T47D (cell line): ENCODE measurements around the gene CFAP92.

Source experiments
- DNase-seq, 2 experiments: peaks; one replicate each; pipeline versions ENCODE4 v3.0.0 to v3.0.0-alpha.2; 2011 to 2012; ENCODE audit warnings: low read depth in 1 of 2, low spot score in 1 of 2
- JUND ChIP-seq: IDR thresholded peaks from 2 replicates; pipeline ENCODE4 v1.6.1; 2012; ENCODE audit warnings: low read depth
- in situ Hi-C: cut with HindIII; loops from 2 replicates; pipeline ENCODE4 v1.10.0; 2016; ENCODE audit warnings: low sequenced_read_pairs, low pct_unique_long_range_greater_than_20kb

CFAP92 gene

GRCh38 chr3:129019266-129019665 lies 25.4 kb upstream of the CFAP92 start:
- in situ Hi-C loops, result no loop called here
- no peak for TF ChIP-seq JUND
- DNase-seq, result no peak

GRCh38 chr3:129018751-129019150 lies 24.9 kb upstream of the CFAP92 start:
- DNase-seq, result no peak
- in situ Hi-C loops, result no loop called here
- TF ChIP-seq JUND, result no peak

- TF ChIP-seq JUND, result no peak
- in situ Hi-C loops, result no loop called here
- no peak for DNase-seq
These were observed 24.4 kb upstream of the CFAP92 start for GRCh38 chr3:129018271-129018670.

- DNase-seq, result no peak
- in situ Hi-C loops, result no loop called here
- no peak for TF ChIP-seq JUND
These were observed 23.6 kb upstream of the CFAP92 start for GRCh38 chr3:129017484-129017899.

- no peak for DNase-seq
- in situ Hi-C loops, result no loop called here
- no peak for TF ChIP-seq JUND
These were observed 23.0 kb upstream of the CFAP92 start for GRCh38 chr3:129016720-129017483.

- TF ChIP-seq JUND, result no peak
- in situ Hi-C loops, result no loop called here
- DNase-seq, result peak in 1 of 2 experiments; percentile 71
These were observed 22.5 kb upstream of the CFAP92 start for GRCh38 chr3:129016356-129016719.

- DNase-seq, result no peak
- in situ Hi-C loops, result no loop called here
- no peak for TF ChIP-seq JUND
These were observed 21.7 kb upstream of the CFAP92 start for GRCh38 chr3:129015388-129016105.

GRCh38 chr3:129014793-129015345 lies 21.0 kb upstream of the CFAP92 start:
- in situ Hi-C loops, result no loop called here
- DNase-seq, result no peak
- no peak for TF ChIP-seq JUND

- no peak for TF ChIP-seq JUND
- in situ Hi-C loops, result no loop called here
- no peak for DNase-seq
These were observed 20.3 kb upstream of the CFAP92 start for GRCh38 chr3:129014148-129014547.

- in situ Hi-C loops, result no loop called here
- peak in 1 of 2 experiments; percentile 65 for DNase-seq
These were observed 19.6 kb upstream of the CFAP92 start for GRCh38 chr3:129013491-129013891.

GRCh38 chr3:129010310-129010956 lies 16.6 kb upstream of the CFAP92 start:
- no peak for TF ChIP-seq JUND
- in situ Hi-C loops, result no loop called here
- no peak for DNase-seq

More at GRCh38 chr3:129013491-129013891, 19.6 kb upstream of the CFAP92 start:
- TF ChIP-seq JUND, result no peak

- TF ChIP-seq JUND, result no peak
- DNase-seq, result no peak
- in situ Hi-C loops, result no loop called here
These were observed 15.4 kb upstream of the CFAP92 start for GRCh38 chr3:129009266-129009665.

GRCh38 chr3:129007792-129008191 lies 13.9 kb upstream of the CFAP92 start:
- in situ Hi-C loops, result no loop called here
- TF ChIP-seq JUND, result no peak
- DNase-seq, result no peak
